IMR-90 (cell line): ENCODE results near the gene PARP14. TPM values are rescaled to one million over a fixed set of nuclear protein-coding genes. Genes with fewer than 3 reads are reported as not detected.

Source experiments
- ATAC-seq: fragments of 200-7000 bp; cut with Tn5 transposase; 2 replicates; pipeline ENCODE4 v1.9.1; 2020; ENCODE audit warnings: low read depth, mild to moderate bottlenecking, moderate library complexity
- BruUV-seq: library from RNA; stranded (reverse); fragments of 400-500 nt; replicated peaks from 2 replicates; lab custom pipeline; 2021; lab: Mats Ljungman, UMichigan
- CTCF ChIA-PET: fragments of 300-600 bp; formaldehyde crosslinking; extraction: SDS; loops from one replicate; lab custom pipeline; 2021; ENCODE audit warnings: antibody characterized with exemption; lab: Yijun Ruan, JAX
- POLR2A ChIA-PET: fragments of 300-600 bp; sonication (Branson Sonifier 250); formaldehyde crosslinking; loops from one replicate; lab custom pipeline; 2022; ENCODE audit warnings: antibody characterized with exemption; ENCODE audit not compliant: unreplicated experiment; lab: Charles Lee
- DNase-seq: peaks from one replicate; pipeline ENCODE4 v3.0.0; 2013
- H2AFZ ChIP-seq: replicated peaks from 2 replicates; pipeline ENCODE3; 2013; ENCODE audit warnings: low read length, mild to moderate bottlenecking; ENCODE audit not compliant: poor library complexity
- H2AK5ac ChIP-seq: 2 replicates; pipeline ENCODE4 v1.6.1; 2013; ENCODE audit warnings: low read depth, low read length, inconsistent platforms
- H2AK9ac ChIP-seq: replicated peaks from 2 replicates; pipeline ENCODE3; 2013; ENCODE audit warnings: mild to moderate bottlenecking, low read depth, low read length, moderate library complexity; ENCODE audit not compliant: poor library complexity
- H2BK120ac ChIP-seq: 2 replicates; pipeline ENCODE4 v1.6.1; 2013; ENCODE audit warnings: low read depth, low read length, inconsistent platforms
- H2BK15ac ChIP-seq: 3 replicates; pipeline ENCODE4 v1.6.1; 2013; ENCODE audit warnings: low read depth, low read length, inconsistent platforms
- H2BK20ac ChIP-seq: 2 replicates; pipeline ENCODE4 v1.6.1; 2013; ENCODE audit warnings: low read depth, mild to moderate bottlenecking, inconsistent platforms, low read length, moderate library complexity
- H2BK5ac ChIP-seq: 2 replicates; pipeline ENCODE4 v1.6.1; 2013; ENCODE audit warnings: mild to moderate bottlenecking, low read depth, low read length, inconsistent platforms; ENCODE audit not compliant: poor library complexity, severe bottlenecking
- H3K14ac ChIP-seq: replicated peaks from 2 replicates; pipeline ENCODE4 v1.6.1; 2013; ENCODE audit warnings: low read depth, low read length, inconsistent platforms
- H3K18ac ChIP-seq: 2 replicates; pipeline ENCODE4 v1.6.1; 2013; ENCODE audit warnings: low read depth, low read length, control low read depth
- H3K23ac ChIP-seq: 2 replicates; pipeline ENCODE4 v1.6.1; 2013; ENCODE audit warnings: low read depth, low read length, inconsistent platforms
- H3K27ac ChIP-seq: 2 replicates; pipeline ENCODE4 v1.5.1; 2013; ENCODE audit warnings: mild to moderate bottlenecking, control low read depth, low read length; ENCODE audit not compliant: insufficient read depth
- H3K27me3 ChIP-seq: 2 replicates; pipeline ENCODE4 v1.6.1; 2013; ENCODE audit warnings: low read length; ENCODE audit not compliant: control insufficient read depth, insufficient read depth
- H3K36me3 ChIP-seq: 2 replicates; pipeline ENCODE4 v1.6.1; 2013; ENCODE audit warnings: low read length, mixed read lengths; ENCODE audit not compliant: control insufficient read depth, insufficient read depth
- H3K4ac ChIP-seq: 2 replicates; pipeline ENCODE4 v1.6.1; 2013; ENCODE audit warnings: low read depth, low read length, inconsistent platforms
- H3K4me1 ChIP-seq: 2 replicates; pipeline ENCODE4 v1.6.1; 2013; ENCODE audit warnings: low read length, mixed read lengths; ENCODE audit not compliant: control insufficient read depth, insufficient read depth
- H3K4me2 ChIP-seq: 2 replicates; pipeline ENCODE4 v1.6.1; 2013; ENCODE audit warnings: low read depth, mild to moderate bottlenecking, control low read depth, low read length, moderate library complexity
- H3K4me3 ChIP-seq: 2 replicates; pipeline ENCODE4 v1.5.1; 2013; ENCODE audit warnings: low read depth, mild to moderate bottlenecking, control low read depth, low read length, moderate library complexity; ENCODE audit not compliant: insufficient read depth
- H3K56ac ChIP-seq: 2 replicates; pipeline ENCODE4 v1.6.1; 2013; ENCODE audit warnings: low read length, inconsistent platforms; ENCODE audit not compliant: insufficient read depth; ENCODE audit errors: extremely low read depth
- H3K79me1 ChIP-seq, 2 experiments: 2 replicates each; pipeline ENCODE4 v1.6.1; 2013; ENCODE audit warnings: low read length in 2 of 2, inconsistent platforms in 1 of 2, low read depth in 1 of 2
- H3K9ac ChIP-seq: 2 replicates; pipeline ENCODE4 v1.6.1; 2013; ENCODE audit warnings: low read depth, low read length, control low read depth
- H3K9me1 ChIP-seq: 2 replicates; pipeline ENCODE4 v1.6.1; 2013; ENCODE audit warnings: low read length, inconsistent platforms; ENCODE audit not compliant: insufficient read depth
- H3K9me3 ChIP-seq: 2 replicates; pipeline ENCODE4 v1.6.1; 2013; ENCODE audit warnings: low read length; ENCODE audit not compliant: control insufficient read depth, insufficient read depth
- H4K20me1 ChIP-seq: 2 replicates; pipeline ENCODE4 v1.6.1; 2013; ENCODE audit warnings: low read length, inconsistent platforms; ENCODE audit not compliant: insufficient read depth
- H4K5ac ChIP-seq: 2 replicates; pipeline ENCODE4 v1.6.1; 2013; ENCODE audit warnings: mild to moderate bottlenecking, low read depth, low read length, control low read depth
- H4K8ac ChIP-seq, 2 experiments: 2 replicates each; pipeline ENCODE4 v1.6.1; 2013; ENCODE audit warnings: low read depth in 2 of 2, low read length in 2 of 2, control low read depth in 1 of 2, inconsistent platforms in 1 of 2
- H4K91ac ChIP-seq: 2 replicates; pipeline ENCODE4 v1.6.1; 2013; ENCODE audit warnings: low read depth, low read length, inconsistent platforms; ENCODE audit not compliant: insufficient read depth
- BHLHE40 ChIP-seq: fragments of 150-350 bp; IDR thresholded peaks from 2 replicates; pipeline ENCODE4 v1.6.1; 2016; ENCODE audit warnings: mild to moderate bottlenecking, low read depth, low read length
- CTCF ChIP-seq: conservative IDR thresholded peaks from 2 replicates; pipeline ENCODE4 v1.5.1; 2012; ENCODE audit warnings: mild to moderate bottlenecking, low read depth, low read length, improper control_type of control experiment
- FOS ChIP-seq: fragments of 150-350 bp; IDR thresholded peaks from 2 replicates; pipeline ENCODE4 v1.6.1; 2016; ENCODE audit warnings: low read depth, low read length
- MAFK ChIP-seq: IDR thresholded peaks from 2 replicates; pipeline ENCODE4 v1.6.1; 2012; ENCODE audit warnings: low read depth, low read length, improper control_type of control experiment
- MXI1 ChIP-seq: IDR thresholded peaks from 2 replicates; pipeline ENCODE4 v1.6.1; 2012; ENCODE audit warnings: low read depth, mild to moderate bottlenecking, low read length, moderate library complexity, borderline replicate concordance
- NFE2L2 ChIP-seq: fragments of 150-350 bp; IDR thresholded peaks from 2 replicates; pipeline ENCODE4 v1.6.1; 2016; ENCODE audit warnings: low read depth, mild to moderate bottlenecking, low read length
- POLR2A ChIP-seq: IDR thresholded peaks from 2 replicates; pipeline ENCODE4 v1.6.1; 2012; ENCODE audit warnings: mild to moderate bottlenecking, low read depth, low read length
- RAD21 ChIP-seq: IDR thresholded peaks from 2 replicates; pipeline ENCODE4 v1.6.1; 2012; ENCODE audit warnings: low read length, improper control_type of control experiment
- RCOR1 ChIP-seq: IDR thresholded peaks from 2 replicates; pipeline ENCODE4 v1.6.1; 2012; ENCODE audit warnings: mild to moderate bottlenecking, low read length, improper control_type of control experiment; ENCODE audit not compliant: insufficient replicate concordance
- SMC3 ChIP-seq: fragments of 150-350 bp; IDR thresholded peaks from 2 replicates; pipeline ENCODE4 v1.6.1; 2016; ENCODE audit warnings: low read depth, mild to moderate bottlenecking, antibody characterized with exemption, low read length, moderate library complexity
- WGBS, 2 experiments: methylation state at CpG; one replicate each; pipeline versions ENCODE4 v1.1.5 to v1.1.7; 2013; ENCODE audit warnings: missing lambda C conversion rate in 2 of 2; ENCODE audit not compliant: insufficient read length in 1 of 2; ENCODE audit errors: extremely low coverage in 2 of 2; 5-methylcytosine and 5-hydroxymethylcytosine counted together
- dilution Hi-C: fragments of 300-500 bp; cut with HindIII; formaldehyde crosslinking; loops from one replicate; pipeline ENCODE4 v1.14.3; 2018; ENCODE audit warnings: low sequenced_read_pairs; ENCODE audit not compliant: unreplicated experiment
- in situ Hi-C: fragments of 300-500 bp; cut with MboI; formaldehyde crosslinking; loops from 3 replicates; pipeline ENCODE4 v1.14.3; 2019; ENCODE audit warnings: low sequenced_read_pairs, inconsistent platforms, mixed read lengths
- intact Hi-C: fragments of 100-400 bp; cut with micrococcal nuclease; formaldehyde crosslinking; loops from 2 replicates; pipeline ENCODE4 v1.10.0; 2022
- polyA plus RNA-seq, 3 experiments: library from polyadenylated mRNA; depleted of rRNA; stranded (reverse); fragments of >200 nt; gene quantifications; 2 replicates each; pipeline ENCODE4 v1.2.3, GENCODE V29; 2012; ENCODE audit warnings: low replicate concordance in 1 of 3
- total RNA-seq: library from RNA; depleted of rRNA; stranded (reverse); fragments of >200 nt; gene quantifications from 2 replicates; pipeline ENCODE4 v1.2.3, GENCODE V29; 2012

Gene PARP14
- total and polyA plus RNA-seq, 2 of the 4 experiments (the other 2 are of a cell fraction): 9.3 to 23.1 TPM

GRCh38 chr3:122725106-122725505 is 44.5 kb downstream of the PARP14 start:
- Histone ChIP-seq H3K36me3 (0 out of 2 replicates have a peak, but pooled peaks cover 2% of the 10 kb centered on the region), H3K27ac (no peak overlapping the region), H3K4ac (no peak overlapping the region), H3K18ac (no peak overlapping the region), H4K20me1 (no peaks in the 10 kb centered on the region), H2AK9ac (no peak overlapping the region), H2AFZ (no peak overlapping the region), H3K4me2 (no peak overlapping the region), H4K91ac (no peak overlapping the region), H3K23ac (no peak overlapping the region), H3K9ac (no peak overlapping the region), H3K14ac (no peak overlapping the region), H2BK15ac (no peak overlapping the region), H3K4me1 (no peaks in the 10 kb centered on the region), H3K56ac (no peak overlapping the region), H4K8ac (no peak overlapping the region), H2BK20ac (no peak overlapping the region), H2BK5ac (no peak overlapping the region), H3K9me1 (no peaks in the 10 kb centered on the region; the same call in 1 of the 2 replicates), H2AK5ac (no peak overlapping the region), H3K27me3 (no peaks in the 10 kb centered on the region), H3K4me3 (no peak overlapping the region), H2BK120ac (no peak overlapping the region), H4K5ac (no peak overlapping the region), H3K9me3 (no peaks in the 10 kb centered on the region), H3K79me1 (no peaks in the 10 kb centered on the region)
- ATAC-seq: no peak
- in situ Hi-C loops (no loop called here), intact Hi-C loops (no loop called here), dilution Hi-C loops (no loop called here)
- POLR2A ChIA-PET: no interaction called here
- DNase-seq: no peak
- CTCF ChIA-PET: no interaction called here
- no TSS peak for BruUV-seq
- TF ChIP-seq NFE2L2 (no peak), POLR2A (no peak), FOS (no peak), RCOR1 (no peak), CTCF (no peak), MXI1 (no peak), MAFK (no peak), RAD21 (no peak), BHLHE40 (no peak), SMC3 (no peak)
- 100% methylated on average over 3 of the region's 20 CpGs; no CpG with 5 or more reads in 1 of the 2 experiments for WGBS, 2 experiments
